Measurements from ENCODE around the gene HNF4A.

DNA sequence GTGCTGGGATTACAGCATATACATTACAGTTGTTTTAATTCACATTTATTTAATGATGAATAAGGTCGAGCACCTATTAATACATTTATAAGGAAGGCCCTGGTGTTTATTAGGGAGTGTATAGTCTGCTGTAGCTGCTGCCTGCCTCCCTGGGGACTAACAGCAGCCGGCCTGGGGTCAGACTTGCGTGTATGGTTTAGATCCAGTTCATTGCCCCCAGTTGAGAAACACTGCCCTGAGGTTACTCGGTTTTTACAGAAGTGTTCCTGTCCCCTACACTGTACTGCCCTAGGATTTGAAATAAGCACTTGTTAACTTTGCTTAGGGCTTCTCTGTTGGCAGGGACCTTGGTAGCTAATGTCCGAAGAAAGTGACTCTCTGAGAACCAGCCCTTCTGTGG, 124.1 kb downstream of the HNF4A start:
- TF ChIP-seq, protein P1, sequence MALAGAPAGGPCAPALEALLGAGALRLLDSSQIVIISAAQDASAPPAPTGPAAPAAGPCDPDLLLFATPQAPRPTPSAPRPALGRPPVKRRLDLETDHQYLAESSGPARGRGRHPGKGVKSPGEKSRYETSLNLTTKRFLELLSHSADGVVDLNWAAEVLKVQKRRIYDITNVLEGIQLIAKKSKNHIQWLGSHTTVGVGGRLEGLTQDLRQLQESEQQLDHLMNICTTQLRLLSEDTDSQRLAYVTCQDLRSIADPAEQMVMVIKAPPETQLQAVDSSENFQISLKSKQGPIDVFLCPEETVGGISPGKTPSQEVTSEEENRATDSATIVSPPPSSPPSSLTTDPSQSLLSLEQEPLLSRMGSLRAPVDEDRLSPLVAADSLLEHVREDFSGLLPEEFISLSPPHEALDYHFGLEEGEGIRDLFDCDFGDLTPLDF (CRISPR knock-in tag; IDR thresholded peaks at IDR 0.05): no peak
- TF ChIP-seq, protein P2, sequence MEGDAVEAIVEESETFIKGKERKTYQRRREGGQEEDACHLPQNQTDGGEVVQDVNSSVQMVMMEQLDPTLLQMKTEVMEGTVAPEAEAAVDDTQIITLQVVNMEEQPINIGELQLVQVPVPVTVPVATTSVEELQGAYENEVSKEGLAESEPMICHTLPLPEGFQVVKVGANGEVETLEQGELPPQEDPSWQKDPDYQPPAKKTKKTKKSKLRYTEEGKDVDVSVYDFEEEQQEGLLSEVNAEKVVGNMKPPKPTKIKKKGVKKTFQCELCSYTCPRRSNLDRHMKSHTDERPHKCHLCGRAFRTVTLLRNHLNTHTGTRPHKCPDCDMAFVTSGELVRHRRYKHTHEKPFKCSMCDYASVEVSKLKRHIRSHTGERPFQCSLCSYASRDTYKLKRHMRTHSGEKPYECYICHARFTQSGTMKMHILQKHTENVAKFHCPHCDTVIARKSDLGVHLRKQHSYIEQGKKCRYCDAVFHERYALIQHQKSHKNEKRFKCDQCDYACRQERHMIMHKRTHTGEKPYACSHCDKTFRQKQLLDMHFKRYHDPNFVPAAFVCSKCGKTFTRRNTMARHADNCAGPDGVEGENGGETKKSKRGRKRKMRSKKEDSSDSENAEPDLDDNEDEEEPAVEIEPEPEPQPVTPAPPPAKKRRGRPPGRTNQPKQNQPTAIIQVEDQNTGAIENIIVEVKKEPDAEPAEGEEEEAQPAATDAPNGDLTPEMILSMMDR (CRISPR knock-in tag; IDR thresholded peaks at IDR 0.05): no peak
- TF ChIP-seq YY1 (IDR thresholded peaks at IDR 0.05; ENCODE audit: insufficient read depth, insufficient replicate concordance, low read depth, low read length) (no peak), KDM1A (CRISPR knock-in tag; IDR thresholded peaks at IDR 0.05) (no peak), ZNF232 (CRISPR knock-in tag; IDR thresholded peaks at IDR 0.05; ENCODE audit: borderline replicate concordance) (no peak), TAF1 (CRISPR knock-in tag; IDR thresholded peaks at IDR 0.05) (no peak), RAD21 (CRISPR knock-in tag; IDR thresholded peaks at IDR 0.05) (no peak), MTA3 (CRISPR knock-in tag; IDR thresholded peaks at IDR 0.05) (no peak), SMYD3 (CRISPR knock-in tag; IDR thresholded peaks at IDR 0.05) (no peak)
- TF ChIP-seq, protein P3, sequence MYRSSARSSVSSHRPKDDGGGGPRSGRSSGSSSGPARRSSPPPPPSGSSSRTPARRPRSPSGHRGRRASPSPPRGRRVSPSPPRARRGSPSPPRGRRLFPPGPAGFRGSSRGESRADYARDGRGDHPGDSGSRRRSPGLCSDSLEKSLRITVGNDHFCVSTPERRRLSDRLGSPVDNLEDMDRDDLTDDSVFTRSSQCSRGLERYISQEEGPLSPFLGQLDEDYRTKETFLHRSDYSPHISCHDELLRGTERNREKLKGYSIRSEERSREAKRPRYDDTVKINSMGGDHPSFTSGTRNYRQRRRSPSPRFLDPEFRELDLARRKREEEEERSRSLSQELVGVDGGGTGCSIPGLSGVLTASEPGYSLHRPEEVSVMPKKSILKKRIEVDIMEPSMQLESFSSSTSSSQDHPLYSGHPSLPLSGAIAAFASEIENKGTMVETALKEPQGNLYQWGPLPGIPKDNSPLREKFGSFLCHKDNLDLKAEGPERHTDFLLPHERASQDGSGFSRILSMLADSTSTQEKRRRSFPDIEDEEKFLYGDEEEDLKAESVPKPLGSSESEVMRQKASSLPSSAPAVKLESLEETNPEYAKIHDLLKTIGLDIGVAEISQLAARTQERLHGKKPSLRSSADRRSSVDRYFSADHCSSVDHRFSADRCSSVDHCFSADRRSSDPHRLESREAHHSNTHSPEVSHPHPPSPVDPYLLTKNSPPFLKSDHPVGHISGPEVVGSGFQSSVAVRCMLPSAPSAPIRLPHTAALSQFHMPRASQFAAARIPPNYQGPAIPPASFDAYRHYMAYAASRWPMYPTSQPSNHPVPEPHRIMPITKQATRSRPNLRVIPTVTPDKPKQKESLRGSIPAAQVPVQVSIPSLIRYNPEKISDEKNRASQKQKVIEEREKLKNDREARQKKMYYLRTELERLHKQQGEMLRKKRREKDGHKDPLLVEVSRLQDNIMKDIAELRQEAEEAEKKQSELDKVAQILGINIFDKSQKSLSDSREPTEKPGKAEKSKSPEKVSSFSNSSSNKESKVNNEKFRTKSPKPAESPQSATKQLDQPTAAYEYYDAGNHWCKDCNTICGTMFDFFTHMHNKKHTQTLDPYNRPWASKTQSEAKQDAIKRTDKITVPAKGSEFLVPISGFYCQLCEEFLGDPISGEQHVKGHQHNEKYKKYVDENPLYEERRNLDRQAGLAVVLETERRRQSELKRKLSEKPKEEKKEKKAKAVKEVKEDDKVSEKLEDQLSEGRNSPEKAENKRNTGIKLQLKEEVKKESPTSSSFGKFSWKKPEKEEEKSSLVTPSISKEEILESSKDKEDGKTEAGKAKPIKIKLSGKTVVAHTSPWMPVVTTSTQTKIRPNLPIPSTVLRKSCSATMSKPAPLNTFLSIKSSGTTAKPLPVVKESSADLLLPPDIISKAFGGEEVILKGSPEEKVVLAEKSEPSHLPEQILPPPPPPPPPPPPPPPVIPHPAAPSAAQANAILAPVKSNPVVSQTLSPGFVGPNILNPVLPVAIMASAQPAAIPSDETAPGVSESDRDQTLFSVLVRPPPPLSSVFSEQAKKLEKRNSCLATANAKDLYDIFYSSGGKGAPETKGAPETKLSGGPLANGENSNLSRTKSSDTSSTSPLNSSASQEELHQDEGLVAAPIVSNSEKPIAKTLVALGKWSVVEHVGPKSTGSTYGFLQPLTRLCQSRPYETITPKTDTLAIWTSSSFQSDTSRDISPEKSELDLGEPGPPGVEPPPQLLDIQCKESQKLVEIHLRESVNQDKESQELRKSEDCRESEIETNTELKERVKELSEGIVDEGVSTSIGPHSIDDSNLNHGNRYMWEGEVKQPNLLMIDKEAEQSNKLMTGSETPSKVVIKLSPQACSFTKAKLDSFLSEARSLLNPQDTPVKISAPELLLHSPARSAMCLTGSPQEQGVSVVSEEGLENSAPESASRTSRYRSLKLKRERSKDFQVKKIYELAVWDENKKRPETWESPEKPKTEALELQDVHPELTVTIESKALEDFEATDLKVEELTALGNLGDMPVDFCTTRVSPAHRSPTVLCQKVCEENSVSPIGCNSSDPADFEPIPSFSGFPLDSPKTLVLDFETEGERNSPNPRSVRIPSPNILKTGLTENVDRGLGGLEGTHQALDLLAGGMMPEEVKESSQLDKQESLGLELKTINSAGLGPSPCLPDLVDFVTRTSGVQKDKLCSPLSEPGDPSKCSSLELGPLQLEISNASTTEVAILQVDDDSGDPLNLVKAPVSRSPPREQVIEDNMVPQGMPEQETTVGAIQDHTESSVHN (CRISPR knock-in tag; IDR thresholded peaks at IDR 0.05): no peak
- TF ChIP-seq, protein P4, sequence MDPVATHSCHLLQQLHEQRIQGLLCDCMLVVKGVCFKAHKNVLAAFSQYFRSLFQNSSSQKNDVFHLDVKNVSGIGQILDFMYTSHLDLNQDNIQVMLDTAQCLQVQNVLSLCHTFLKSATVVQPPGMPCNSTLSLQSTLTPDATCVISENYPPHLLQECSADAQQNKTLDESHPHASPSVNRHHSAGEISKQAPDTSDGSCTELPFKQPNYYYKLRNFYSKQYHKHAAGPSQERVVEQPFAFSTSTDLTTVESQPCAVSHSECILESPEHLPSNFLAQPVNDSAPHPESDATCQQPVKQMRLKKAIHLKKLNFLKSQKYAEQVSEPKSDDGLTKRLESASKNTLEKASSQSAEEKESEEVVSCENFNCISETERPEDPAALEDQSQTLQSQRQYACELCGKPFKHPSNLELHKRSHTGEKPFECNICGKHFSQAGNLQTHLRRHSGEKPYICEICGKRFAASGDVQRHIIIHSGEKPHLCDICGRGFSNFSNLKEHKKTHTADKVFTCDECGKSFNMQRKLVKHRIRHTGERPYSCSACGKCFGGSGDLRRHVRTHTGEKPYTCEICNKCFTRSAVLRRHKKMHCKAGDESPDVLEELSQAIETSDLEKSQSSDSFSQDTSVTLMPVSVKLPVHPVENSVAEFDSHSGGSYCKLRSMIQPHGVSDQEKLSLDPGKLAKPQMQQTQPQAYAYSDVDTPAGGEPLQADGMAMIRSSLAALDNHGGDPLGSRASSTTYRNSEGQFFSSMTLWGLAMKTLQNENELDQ (CRISPR knock-in tag; IDR thresholded peaks at IDR 0.05; ENCODE audit: borderline replicate concordance): no peak
